Progenitor cell of endocrine pancreas (in vitro differentiated cells): ENCODE data around the gene GRIK5. TPM values are rescaled to one million over a fixed set of nuclear protein-coding genes. Genes with fewer than 3 reads are reported as not detected.
A peak's percentile ranks its signal among the peaks of the same experiment; 100 is the strongest.
"Not testable (repeated sequence)": the region's sequence is repeated elsewhere in the genome, so short reads cannot be mapped to it uniquely, and the experiment has no call there.

Experiments used
- DNase-seq: peaks from one replicate; pipeline ENCODE4 v3.0.0; 2021; ENCODE audit warnings: low spot score; ENCODE audit not compliant: unreplicated experiment
- H3K27ac Mint-ChIP-seq: 2 replicates; pipeline ENCODE4 v1.8.0; 2021; ENCODE audit warnings: mild to moderate bottlenecking, moderate library complexity, mixed read lengths
- H3K27me3 Mint-ChIP-seq: 2 replicates; pipeline ENCODE4 v1.8.0; 2021; ENCODE audit warnings: mixed read lengths
- H3K36me3 Mint-ChIP-seq: 2 replicates; pipeline ENCODE4 v1.8.0; 2022; ENCODE audit warnings: mixed read lengths; ENCODE audit not compliant: insufficient read depth
- H3K4me1 Mint-ChIP-seq: 2 replicates; pipeline ENCODE4 v1.8.0; 2021; ENCODE audit warnings: low read depth, mixed read lengths
- H3K4me3 Mint-ChIP-seq: 2 replicates; pipeline ENCODE4 v1.8.0; 2021; ENCODE audit warnings: low read depth, mild to moderate bottlenecking, moderate library complexity, mixed read lengths
- H3K9me3 Mint-ChIP-seq: 2 replicates; pipeline ENCODE4 v1.8.0; 2021; ENCODE audit warnings: low read depth, mixed read lengths
- CTCF ChIP-seq: fragments of 200-600 bp; sonication (generic); IDR thresholded peaks from one replicate; pipeline ENCODE4 v1.5.0; 2021; ENCODE audit warnings: antibody characterized with exemption, mild to moderate bottlenecking; ENCODE audit not compliant: unreplicated experiment
- total RNA-seq: library from RNA; stranded (reverse); gene quantifications from 2 replicates; pipeline ENCODE4 v1.2.1, GENCODE V29; 2021

GRIK5 gene
- total RNA-seq, 1 donor from 2014 or later = 11.6 TPM

GRCh38 chr19:42109896-42110295, 39.9 kb upstream of the GRIK5 start:
- TF ChIP-seq CTCF = no peak
- H3K27ac Mint-ChIP-seq = no peak overlapping the region
- H3K27me3 Mint-ChIP-seq = peaks cover 50% of the 10 kb centered on the region
- no peaks in the 10 kb centered on the region for H3K9me3 Mint-ChIP-seq
- H3K4me3 Mint-ChIP-seq = no peak overlapping the region
- no peaks in the 10 kb centered on the region for H3K36me3 Mint-ChIP-seq
- H3K4me1 Mint-ChIP-seq = no peaks in the 10 kb centered on the region
- no peak for DNase-seq

GRCh38 chr19:42108527-42109389, 38.8 kb upstream of the GRIK5 start:
- peak; percentile 79 for DNase-seq
- peak; percentile 99 for TF ChIP-seq CTCF
- H3K4me1 Mint-ChIP-seq = no peaks in the 10 kb centered on the region
- H3K27ac Mint-ChIP-seq = no peak overlapping the region
- peaks cover 54% of the 10 kb centered on the region for H3K27me3 Mint-ChIP-seq
- no peaks in the 10 kb centered on the region for H3K9me3 Mint-ChIP-seq
- H3K4me3 Mint-ChIP-seq = no peak overlapping the region
- no peaks in the 10 kb centered on the region for H3K36me3 Mint-ChIP-seq

GRCh38 chr19:42105368-42105767, 35.4 kb upstream of the GRIK5 start:
- peaks cover 43% of the 10 kb centered on the region for H3K27me3 Mint-ChIP-seq
- H3K4me1 Mint-ChIP-seq = no peaks in the 10 kb centered on the region
- no peak overlapping the region for H3K27ac Mint-ChIP-seq
- H3K36me3 Mint-ChIP-seq = no peaks in the 10 kb centered on the region
- no peak for DNase-seq
- H3K4me3 Mint-ChIP-seq = no peak overlapping the region
- no peaks in the 10 kb centered on the region for H3K9me3 Mint-ChIP-seq
- TF ChIP-seq CTCF = no peak

GRCh38 chr19:42102877-42103276, 32.9 kb upstream of the GRIK5 start:
- Mint-ChIP-seq H3K27me3 (peaks cover 40% of the 10 kb centered on the region), H3K4me3 (no peak overlapping the region), H3K27ac (no peak overlapping the region), H3K4me1 (no peaks in the 10 kb centered on the region), H3K36me3 (no peaks in the 10 kb centered on the region), H3K9me3 (no peaks in the 10 kb centered on the region)
- no peak for DNase-seq
- no peak for TF ChIP-seq CTCF

GRCh38 chr19:42100241-42100640, 30.2 kb upstream of the GRIK5 start:
- not testable (repeated sequence) for H3K27ac Mint-ChIP-seq, H3K9me3 Mint-ChIP-seq, H3K4me1 Mint-ChIP-seq, H3K4me3 Mint-ChIP-seq, H3K36me3 Mint-ChIP-seq, DNase-seq
- H3K27me3 Mint-ChIP-seq = peaks cover 31% of the 10 kb centered on the region
